ENCODE data around the gene HACD2.

The HACD2 gene

GRCh38 chr3:123568875-123569274 lies 16.0 kb downstream of the HACD2 start:
- no peak for DNase-seq

- DNase-seq, result no peak
Observed at GRCh38 chr3:123568034-123568433, 16.8 kb downstream of the HACD2 start.

DNA sequence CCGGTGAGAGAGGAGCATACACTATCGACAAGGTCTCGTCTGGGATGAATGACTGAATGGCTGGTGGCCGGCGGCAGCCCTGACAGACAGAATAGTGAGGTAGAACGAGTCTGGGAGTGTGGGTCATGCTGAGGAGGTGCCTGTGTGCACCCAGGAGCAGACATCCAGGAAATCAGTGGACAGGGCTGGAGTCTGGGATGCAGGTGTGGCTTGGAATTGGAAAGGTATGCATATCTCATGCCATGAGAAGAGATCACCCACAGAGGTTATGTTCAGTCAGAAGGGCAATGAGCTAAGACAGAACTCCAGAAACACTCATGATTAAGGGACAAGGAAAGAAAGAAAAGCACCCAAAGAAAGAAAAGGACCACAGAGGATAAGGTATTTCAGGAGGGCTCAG lies 20.8 kb downstream of the HACD2 start:
- DNase-seq, result no peak

DNA sequence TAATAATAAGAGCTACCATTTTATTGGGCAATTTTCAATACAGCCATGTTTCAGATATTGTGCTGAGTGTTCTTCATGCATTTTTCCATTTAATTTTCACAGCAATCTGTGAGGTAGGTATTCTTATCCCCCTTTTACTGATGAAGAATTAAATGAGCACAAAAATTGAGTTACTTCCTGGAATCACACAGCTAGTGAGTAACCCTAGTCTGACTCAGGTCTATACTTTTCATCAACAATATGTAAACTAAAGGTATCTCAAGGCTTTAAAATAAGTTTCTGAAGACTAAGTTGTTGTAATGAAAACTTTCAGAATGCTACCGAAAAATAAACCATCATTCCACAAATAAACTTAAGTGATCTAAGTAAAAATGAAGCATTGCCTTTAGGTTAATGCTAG lies 22.3 kb downstream of the HACD2 start:
- no peak for DNase-seq

GRCh38 chr3:123561188-123561587 lies 23.7 kb downstream of the HACD2 start:
- DNase-seq, result no peak

- peak; percentile 7 for DNase-seq
Observed at GRCh38 chr3:123559040-123559861, 25.6 kb downstream of the HACD2 start.

- DNase-seq, result no peak
Observed at GRCh38 chr3:123553536-123553935, 31.3 kb downstream of the HACD2 start.

- no peak for DNase-seq
Observed at GRCh38 chr3:123552768-123553167, 32.1 kb downstream of the HACD2 start.

GRCh38 chr3:123552095-123552714 lies 32.6 kb downstream of the HACD2 start:
- DNase-seq, result no peak

- no peak for DNase-seq
Observed at GRCh38 chr3:123547881-123548519, 36.9 kb downstream of the HACD2 start.

GRCh38 chr3:123546133-123546755 lies 38.6 kb downstream of the HACD2 start:
- no peak for DNase-seq

DNA sequence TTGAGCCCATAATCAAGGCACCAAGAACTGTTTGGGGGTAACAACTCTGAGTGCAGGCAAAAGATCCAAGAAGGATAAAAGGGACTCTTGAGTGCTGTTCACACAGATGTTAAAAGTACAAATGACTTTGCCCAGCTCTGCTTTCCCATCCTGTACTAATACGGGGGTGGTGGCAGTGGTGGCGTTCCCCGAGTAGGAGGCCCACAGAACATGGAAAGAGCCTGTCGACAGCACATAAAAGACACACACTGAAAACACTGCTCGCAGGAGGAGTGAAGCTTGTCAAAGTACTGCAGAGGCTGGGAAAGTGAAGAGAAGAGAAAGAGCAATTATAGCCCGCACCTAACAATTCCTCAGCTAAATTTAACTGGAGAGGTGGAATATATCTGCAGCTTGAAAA lies 40.9 kb downstream of the HACD2 start:
- no peak for DNase-seq

GRCh38 chr3:123540285-123540684 lies 44.6 kb downstream of the HACD2 start:
- no peak for DNase-seq

DNA sequence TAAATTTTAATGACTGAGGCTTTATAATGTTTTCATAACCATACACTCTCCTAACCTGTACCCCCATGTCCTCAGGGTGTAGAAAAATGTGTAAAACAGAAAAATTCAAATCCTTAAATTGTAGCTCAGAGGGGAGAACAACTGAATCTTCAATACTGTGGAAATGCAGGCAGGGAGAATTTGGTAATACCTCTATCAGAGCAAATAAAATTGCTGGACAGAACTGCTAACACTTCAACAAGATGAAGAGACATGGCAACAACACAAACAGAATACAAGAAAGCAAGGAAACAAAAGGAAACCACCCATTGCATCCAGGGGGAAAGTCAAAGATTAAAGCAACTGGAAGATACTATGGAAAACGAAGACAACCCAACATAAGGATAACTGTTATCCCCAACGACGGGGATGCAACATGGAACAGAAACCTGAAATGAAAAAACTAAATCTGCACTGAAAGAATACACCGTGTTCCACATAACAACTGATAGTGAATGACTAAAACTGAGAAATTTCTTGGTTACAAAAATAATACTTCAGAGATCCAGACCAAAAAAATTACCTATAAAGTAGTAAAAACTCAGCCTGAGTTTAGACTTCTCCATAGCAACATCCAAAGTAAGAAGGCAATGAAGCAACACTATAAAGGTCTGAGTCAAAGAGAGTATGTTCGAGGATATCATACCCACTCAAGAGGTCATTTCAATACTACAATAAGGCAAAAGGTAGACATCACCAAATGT lies 48.5 kb downstream of the HACD2 start:
- DNase-seq, result no peak

DNA sequence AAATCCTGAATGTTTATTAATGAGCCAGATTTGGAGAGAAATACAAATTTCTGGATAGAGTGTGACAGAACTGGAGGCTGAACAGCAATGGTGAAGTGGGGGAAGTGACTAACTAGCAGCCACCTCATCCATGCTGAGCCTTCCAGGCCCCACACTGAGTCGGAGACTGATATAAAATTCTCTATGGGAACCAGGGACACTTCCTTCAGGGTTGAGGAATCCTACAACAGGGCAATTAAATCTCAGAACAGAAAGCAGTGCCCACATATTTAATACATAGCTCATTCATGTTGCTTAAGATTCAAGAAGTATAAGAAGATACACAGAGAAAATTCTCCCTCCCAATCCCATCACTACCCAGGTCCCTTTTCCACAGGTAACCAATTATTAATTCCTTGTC lies 49.3 kb downstream of the HACD2 start:
- DNase-seq, result no peak

DNA sequence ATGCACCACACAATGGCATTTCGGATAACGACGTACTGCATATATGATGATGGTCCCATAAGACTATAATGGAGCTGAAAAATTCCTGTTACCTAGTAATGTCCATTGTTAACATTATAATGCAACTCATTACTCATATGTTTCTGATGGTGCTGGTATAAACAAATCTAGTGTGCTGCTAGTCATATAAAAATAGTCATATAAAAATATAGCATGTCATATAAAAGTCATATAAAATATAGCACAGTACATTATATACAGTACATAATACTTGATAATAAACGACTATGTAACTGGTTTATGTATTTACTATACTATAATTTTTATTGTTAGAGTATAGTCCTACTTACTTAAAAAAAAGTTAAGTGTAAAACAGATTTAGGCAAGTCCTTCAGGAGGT lies 50.6 kb downstream of the HACD2 start:
- DNase-seq, result no peak

DNA sequence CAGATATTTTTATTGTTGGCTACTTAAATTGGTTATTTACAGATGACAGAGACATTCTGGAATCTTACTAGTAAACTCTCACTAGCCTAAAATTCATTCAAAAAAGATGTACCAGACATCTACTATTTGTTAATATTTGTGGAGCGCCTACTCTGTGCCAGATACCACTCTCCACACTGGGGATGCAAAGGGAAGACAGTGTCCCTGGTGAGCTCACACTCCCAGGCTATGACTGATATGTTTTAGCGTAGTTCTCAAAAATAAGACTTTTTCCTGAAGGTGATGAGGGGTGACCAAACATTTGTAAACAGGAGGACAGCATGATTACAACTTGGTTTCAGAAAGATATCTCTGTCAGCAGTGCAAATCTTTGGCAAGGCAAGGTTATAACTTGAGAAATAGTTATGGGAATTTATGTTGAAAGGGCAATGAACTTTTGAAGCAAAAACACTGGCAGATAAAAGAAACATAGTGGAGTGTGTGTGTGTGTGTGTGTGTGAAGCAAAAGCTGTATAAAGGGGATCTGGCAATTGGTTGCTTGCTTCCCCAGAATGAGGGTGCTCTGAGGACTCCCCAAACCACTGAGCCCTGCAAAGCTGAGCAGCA lies 51.2 kb downstream of the HACD2 start:
- no peak for DNase-seq

DNA sequence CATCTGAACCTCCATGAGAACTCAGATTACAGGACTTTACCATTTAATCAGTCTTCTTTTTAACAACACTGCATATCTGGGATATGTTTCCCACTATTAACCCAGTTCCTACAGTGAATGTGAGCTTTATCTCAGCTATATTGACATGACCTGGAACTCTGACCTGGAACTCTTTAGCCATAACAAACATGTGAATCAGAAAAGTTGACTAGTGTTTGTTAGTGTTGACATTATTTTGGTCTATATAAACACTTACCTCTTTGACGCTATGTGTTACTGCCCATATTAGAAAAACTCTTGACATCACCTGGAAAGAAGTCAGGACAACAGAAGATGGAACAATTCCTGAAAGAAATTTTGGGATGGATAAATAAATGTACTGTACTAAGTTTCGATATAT lies 56.7 kb downstream of the HACD2 start:
- no peak for DNase-seq

DNA sequence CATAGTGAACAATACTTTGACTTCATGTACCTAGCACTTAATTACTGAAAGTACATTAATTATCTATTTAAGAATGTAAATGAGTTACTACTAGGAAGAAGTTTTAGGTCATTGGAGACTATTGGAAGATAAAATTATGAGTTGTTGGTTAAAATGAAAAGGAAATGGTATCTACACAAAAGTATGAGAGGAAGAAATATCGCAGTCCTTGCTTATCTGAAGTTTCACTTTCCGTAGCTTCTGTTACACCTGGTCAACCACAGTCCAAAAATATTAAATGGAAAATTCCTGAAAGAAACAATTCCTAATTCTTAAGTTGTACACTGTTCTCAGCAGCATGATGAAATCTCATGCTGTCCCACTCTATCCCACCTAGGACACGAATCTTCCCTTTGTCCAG lies 57.8 kb downstream of the HACD2 start:
- DNase-seq, result no peak

DNA sequence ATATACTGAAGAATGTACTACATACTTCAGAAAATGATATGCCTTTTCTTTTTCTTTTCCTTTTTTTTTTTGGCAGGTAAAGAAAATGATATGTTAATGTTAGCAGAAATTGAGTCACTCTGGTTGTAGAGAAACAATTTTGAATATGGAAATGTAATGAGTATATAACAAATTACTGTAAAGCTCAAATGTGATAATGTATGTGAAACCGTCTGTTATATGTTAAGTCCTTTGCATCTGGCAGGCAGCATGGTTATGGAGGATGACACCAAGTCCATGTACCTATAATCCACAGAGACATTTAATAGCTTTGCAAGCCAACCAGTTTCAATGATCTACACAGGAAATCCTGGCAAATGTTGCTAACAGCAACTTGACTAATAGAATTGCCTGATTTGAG lies 58.4 kb downstream of the HACD2 start:
- no peak for DNase-seq

DNA sequence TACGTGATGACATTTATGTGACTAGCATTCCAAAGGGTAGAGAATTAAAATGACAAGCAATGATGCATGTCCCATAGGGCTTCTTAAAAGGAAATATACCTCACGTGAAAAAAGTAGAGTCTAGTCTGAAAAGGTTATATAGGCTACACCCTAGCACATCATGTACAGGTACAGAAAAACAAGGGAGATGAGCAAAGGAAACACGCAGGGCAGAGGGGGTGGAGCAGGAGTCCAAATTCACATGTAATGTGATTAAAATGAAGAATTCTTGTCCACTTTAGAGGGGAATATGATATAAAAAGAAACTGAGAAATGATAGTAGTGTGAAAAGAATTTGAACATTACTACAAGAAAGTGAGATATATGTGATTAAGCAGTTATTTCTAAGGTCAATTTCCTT lies 59.4 kb downstream of the HACD2 start:
- DNase-seq, result no peak

DNA sequence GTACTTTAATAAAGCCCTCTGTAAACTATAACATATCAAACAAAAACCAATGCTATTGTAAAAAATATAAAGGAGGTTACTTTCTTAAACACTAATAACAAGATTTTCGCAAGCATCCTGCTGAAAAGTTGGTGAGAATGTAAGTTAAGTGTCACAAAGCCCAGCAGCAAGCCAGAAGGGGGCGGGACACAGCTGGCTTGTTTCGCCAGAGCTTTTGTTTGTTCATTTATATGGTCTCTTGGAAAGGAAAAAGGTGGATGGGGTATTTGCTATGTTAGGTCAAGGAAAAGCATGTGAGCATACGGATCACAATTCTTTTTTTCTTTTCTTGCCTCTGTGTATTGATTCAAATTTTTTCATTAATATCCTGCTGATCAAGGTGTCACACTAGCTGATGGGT lies 59.9 kb downstream of the HACD2 start:
- DNase-seq, result no peak

DNA sequence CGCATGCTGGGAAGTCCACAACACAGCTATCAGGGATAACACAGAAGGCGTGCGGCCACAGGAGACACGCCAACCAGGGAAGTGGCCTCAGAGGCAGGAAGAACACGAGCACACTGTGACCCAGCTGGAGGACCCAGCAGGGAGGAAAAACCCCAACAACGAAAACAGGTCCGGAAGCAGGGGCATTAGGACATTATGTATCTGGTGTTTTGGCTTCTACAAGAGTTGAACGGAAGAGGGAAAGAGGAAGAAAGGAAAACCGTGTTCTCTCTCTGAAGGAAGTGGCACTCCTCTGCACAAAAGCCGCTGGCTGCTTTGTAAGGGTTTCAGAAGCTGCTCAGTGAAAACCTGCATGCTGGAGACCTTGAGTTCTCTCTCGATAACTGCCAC lies 61.8 kb downstream of the HACD2 start:
- DNase-seq, result no peak

All from effector CD4-positive, alpha-beta T cell (primary cell).